ENCODE results near the gene PTPRS.
"Not testable (repeated sequence)": the region's sequence is repeated elsewhere in the genome, so short reads cannot be mapped to it uniquely, and the experiment has no call there.

The PTPRS gene

DNA sequence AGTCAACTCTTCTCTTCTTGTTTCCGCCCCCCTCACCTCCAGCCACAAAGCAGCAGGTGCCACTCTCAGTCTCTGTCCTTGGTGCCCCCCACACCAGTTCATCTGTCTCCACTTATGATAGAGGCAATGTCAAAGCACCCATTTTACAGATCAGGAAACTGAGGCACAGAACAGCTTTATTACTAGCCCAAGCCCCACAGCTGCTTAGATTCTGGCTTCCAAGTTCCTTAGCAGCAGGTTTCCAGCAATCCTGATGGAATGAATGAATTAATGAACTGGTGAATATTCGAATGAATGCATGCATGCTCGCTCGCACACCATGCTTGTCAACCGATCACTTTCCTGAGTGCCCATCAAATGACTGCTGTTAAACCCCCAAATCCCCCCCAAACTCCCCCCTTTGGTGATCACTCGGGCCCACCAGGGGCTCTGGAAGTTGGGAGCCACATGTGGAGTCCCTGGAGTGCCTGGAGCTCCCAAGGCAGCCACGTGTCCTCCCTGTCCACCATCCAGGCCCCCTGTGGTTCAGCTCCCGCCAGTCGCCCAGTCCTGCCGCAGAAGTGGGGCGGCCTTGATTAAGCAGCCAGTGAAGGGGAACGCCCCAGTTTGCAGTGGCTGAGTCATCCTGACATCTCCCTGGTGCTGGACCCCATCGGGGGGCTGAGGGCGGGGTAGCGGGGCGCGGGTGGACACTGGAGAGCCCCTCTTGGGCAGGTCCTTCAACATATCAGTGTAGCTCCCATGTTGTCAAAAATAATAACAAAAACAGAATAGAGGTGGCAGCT, 6.8 kb downstream of the PTPRS start:
- Mint-ChIP-seq H3K36me3 (ENCODE audit: low read depth) (no peaks in the 10 kb centered on the region), H3K4me1 (peaks cover 13% of the 10 kb centered on the region), H3K27me3 (peaks cover 53% of the 10 kb centered on the region), H3K27ac (no peak overlapping the region), H3K4me3 (no peak overlapping the region), H3K9me3 (no peaks in the 10 kb centered on the region)
- DNase-seq (no peak), ATAC-seq (no peak)

DNA sequence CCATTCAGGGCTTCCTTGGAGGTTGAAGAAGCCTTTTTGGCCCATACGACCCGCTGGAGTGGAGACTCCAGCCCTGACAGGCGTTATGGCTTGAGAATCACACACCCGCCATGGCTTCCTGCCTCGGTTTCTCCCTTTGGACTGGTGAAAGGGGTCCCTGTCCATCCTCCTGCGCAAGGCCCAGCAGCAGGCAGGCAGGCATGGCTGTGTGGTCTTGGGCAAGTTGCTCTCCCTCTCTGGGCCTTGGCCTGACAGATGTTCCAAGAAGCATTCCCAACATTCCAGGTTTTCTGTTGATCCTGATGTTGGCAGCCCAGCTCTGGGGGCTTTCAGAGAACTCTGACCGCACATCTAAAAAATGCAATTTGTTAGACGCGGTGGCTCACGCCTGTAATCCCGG, 8.1 kb downstream of the PTPRS start:
- peaks cover 13% of the 10 kb centered on the region for H3K4me1 Mint-ChIP-seq
- no peak for ATAC-seq
- DNase-seq: no peak
- H3K4me3 Mint-ChIP-seq: no peak overlapping the region
- no peaks in the 10 kb centered on the region for H3K9me3 Mint-ChIP-seq
- H3K36me3 Mint-ChIP-seq (ENCODE audit: low read depth): no peaks in the 10 kb centered on the region
- H3K27me3 Mint-ChIP-seq: peaks cover 43% of the 10 kb centered on the region
- H3K27ac Mint-ChIP-seq: no peak overlapping the region

DNA sequence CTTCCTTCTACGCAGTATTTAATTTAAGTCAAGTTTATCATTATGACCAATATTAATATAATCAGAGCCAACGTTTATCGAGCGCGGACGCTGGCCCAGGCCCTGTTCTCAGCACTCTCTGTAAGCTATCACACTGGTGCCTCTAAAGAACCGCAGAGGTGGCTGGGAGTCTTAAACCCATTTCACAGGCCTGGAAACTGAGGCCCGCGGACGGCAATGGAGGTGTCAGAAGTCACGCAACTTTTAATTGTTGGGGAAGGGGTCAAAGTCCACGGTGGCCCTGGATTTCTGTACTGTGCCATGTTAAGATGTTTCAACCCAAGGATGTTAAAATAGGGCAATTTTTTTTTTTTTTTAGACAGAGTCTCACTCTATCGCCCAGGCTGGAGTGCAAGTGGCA, 8.8 kb downstream of the PTPRS start:
- no peak for DNase-seq
- Mint-ChIP-seq H3K9me3 (no peaks in the 10 kb centered on the region), H3K27ac (no peak overlapping the region), H3K27me3 (peaks cover 42% of the 10 kb centered on the region), H3K4me3 (no peak overlapping the region), H3K36me3 (ENCODE audit: low read depth) (no peaks in the 10 kb centered on the region), H3K4me1 (peaks cover 13% of the 10 kb centered on the region)
- ATAC-seq: no peak

DNA sequence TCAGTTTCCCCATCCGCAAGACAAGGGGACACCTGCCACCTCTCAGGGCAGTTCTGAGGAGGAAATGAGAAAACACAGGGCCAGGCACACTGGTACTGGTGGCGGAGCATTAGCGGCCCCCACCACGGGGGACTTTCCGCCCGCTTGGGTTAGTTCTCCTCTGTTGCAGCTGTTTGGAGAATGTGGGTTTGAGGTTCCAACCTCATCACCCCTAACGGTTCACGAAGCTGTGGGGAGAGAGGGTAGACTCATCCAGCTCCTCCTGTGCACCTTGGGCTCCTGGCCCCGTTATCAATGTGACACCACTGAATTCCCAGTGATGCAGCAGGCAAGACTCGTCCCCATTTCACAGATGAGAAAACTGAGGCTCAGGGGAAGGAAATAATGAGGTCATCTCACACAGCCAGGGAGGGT, 10.3 kb downstream of the PTPRS start:
- H3K27ac Mint-ChIP-seq: no peak overlapping the region
- ATAC-seq: no peak
- H3K27me3 Mint-ChIP-seq: peaks cover 30% of the 10 kb centered on the region
- no peak overlapping the region for H3K4me3 Mint-ChIP-seq
- no peaks in the 10 kb centered on the region for H3K36me3 Mint-ChIP-seq (ENCODE audit: low read depth)
- no peak for DNase-seq
- H3K4me1 Mint-ChIP-seq: peaks cover 2% of the 10 kb centered on the region
- no peaks in the 10 kb centered on the region for H3K9me3 Mint-ChIP-seq

DNA sequence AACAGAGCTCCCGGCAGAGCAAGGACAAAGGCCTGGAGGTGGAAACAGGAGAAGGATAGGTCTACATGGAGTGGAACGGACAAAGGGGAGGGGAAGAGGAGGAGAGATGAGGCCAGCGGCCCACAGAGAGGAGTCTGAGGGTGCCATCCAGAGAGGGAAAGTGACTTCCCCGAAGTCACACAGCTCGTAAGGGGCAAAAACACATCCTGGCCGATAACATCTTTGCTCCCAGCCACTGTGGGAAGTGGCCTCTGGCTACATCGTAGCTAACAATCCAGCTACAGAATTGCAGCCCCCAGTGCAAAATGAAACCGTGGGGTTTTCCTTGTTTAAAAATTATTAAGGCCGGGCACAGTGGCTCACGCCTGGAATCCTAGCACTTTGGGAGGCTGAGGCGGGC, 11.5 kb downstream of the PTPRS start:
- ATAC-seq (no peak), DNase-seq (no peak)
- Mint-ChIP-seq H3K27me3 (peaks cover 19% of the 10 kb centered on the region), H3K4me1 (no peaks in the 10 kb centered on the region), H3K36me3 (ENCODE audit: low read depth) (no peaks in the 10 kb centered on the region), H3K4me3 (no peak overlapping the region), H3K27ac (no peak overlapping the region), H3K9me3 (no peaks in the 10 kb centered on the region)

DNA sequence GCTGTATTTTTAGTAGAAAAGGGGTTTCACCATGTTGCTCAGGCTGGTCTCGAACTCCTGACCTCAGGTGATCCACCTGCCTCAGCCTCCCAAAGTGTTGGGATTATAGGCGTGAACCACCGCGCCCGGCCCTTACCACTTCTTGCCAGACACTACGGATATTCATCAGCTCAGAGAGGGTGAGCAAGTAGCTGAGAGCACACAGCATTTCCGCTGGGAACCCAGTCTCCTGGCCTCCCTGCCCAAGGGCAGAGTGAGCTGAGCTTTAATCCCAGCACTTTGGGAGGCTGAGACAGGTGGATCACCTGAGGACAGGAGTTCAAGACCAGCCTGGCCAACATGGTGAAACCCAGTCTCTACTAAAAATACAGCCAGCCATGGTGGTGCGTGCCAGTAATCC, 12.2 kb downstream of the PTPRS start:
- not testable (repeated sequence) for H3K36me3 Mint-ChIP-seq (ENCODE audit: low read depth); H3K4me1 Mint-ChIP-seq; H3K9me3 Mint-ChIP-seq; ATAC-seq; H3K4me3 Mint-ChIP-seq; DNase-seq; H3K27ac Mint-ChIP-seq
- peaks cover 20% of the 10 kb centered on the region for H3K27me3 Mint-ChIP-seq

DNA sequence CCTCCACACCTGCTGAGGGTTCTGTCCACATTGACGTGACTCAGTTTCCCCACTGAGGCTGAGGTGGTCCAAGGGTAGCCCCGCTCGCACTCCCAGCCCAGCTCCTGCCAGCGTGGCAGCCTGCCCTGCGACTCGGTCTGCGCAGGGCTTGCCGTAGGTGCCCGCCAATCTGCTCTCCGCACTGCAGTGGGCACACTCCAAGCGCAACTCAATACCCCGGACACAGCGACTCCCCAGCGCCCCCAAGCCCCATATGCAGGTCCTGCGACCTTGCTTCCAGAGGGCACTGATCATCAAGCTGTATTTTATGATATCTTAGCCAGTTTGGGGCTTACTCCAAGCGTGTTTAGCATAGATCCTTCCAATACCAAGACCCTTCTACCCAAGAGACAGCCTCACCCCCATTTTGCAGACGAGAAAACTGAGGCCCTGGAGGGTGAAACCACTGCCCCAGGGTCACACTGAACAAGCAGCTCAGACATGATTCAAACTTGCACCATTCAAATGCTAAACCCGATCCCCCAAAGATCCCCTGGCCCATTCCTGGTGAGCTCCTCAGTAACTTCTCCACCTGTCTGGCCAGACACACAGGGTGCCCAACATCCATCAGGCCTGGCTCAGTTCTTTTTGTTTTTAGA, 13.5 kb downstream of the PTPRS start:
- H3K27ac Mint-ChIP-seq: no peak overlapping the region
- peaks cover 2% of the 10 kb centered on the region for H3K36me3 Mint-ChIP-seq (ENCODE audit: low read depth)
- H3K4me3 Mint-ChIP-seq: no peak overlapping the region
- H3K4me1 Mint-ChIP-seq: peaks cover 3% of the 10 kb centered on the region
- DNase-seq (no peak), ATAC-seq (no peak)
- no peaks in the 10 kb centered on the region for H3K9me3 Mint-ChIP-seq
- H3K27me3 Mint-ChIP-seq: peaks cover 26% of the 10 kb centered on the region

DNA sequence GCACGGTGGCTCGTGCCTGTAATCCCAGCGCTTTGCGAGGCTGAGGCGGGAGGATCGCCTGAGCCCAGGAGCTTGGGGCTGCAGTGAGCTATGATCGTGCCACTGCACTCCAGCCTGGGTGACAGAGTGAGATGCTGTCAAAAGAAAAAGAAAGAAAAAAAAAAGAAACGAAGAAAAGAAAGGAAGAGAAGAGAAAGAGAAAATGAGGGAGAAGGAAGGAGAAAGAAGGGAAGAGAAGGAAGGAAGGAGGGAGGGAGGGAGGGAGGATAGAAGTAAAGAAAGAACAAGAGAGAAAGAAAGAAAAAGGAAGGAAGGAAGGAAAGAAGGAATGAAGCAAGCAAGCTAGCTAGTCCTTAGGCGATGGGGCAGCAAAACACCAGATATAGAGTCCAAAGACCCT, 14.1 kb downstream of the PTPRS start:
- Mint-ChIP-seq H3K36me3 (ENCODE audit: low read depth) (peaks cover 2% of the 10 kb centered on the region), H3K27me3 (peaks cover 22% of the 10 kb centered on the region), H3K27ac (no peak overlapping the region), H3K4me3 (no peak overlapping the region), H3K9me3 (no peaks in the 10 kb centered on the region), H3K4me1 (peaks cover 7% of the 10 kb centered on the region)
- no peak for DNase-seq
- ATAC-seq: no peak

DNA sequence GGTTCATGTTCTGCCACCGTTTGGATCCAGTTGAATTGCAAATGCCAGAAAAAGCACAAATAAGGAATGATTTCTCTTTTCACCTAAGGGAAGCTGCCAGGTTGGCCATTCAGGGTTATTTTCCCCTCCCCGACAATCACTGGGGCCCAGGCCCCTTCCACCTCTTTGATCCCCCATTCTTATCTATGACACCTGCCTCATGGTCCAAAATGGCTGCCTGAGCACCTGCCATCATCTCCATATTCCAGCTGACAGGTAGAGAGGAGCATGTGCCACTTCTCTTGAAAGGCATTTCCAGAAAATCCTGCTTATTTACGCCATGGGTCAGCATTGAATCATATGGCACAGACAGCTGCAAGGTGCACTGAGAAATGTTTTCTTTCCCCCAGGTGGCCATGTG, 15.7 kb downstream of the PTPRS start:
- Mint-ChIP-seq H3K36me3 (ENCODE audit: low read depth) (peaks cover 2% of the 10 kb centered on the region), H3K27me3 (peaks cover 26% of the 10 kb centered on the region), H3K4me3 (no peak overlapping the region), H3K9me3 (no peaks in the 10 kb centered on the region), H3K4me1 (peaks cover 7% of the 10 kb centered on the region), H3K27ac (no peak overlapping the region)
- DNase-seq: no peak
- no peak for ATAC-seq

DNA sequence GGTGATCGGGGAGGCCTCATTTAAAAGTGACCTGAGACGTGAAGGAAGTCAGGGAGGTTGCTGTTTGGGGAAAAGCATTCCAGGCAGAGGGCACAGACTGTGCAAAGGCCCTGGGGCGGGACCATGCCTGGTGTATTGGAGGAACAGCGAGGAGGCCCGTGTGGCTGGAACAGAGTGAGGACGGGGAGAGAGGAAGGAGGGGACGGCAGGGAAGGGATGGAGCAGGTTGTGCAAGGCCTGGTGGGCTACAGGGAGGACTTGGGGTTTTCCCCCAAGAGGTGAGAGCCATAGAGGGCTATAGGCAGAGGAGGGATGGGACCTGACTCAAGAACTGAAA, 17.2 kb downstream of the PTPRS start:
- Mint-ChIP-seq H3K4me1 (peaks cover 7% of the 10 kb centered on the region), H3K9me3 (no peaks in the 10 kb centered on the region), H3K27me3 (peaks cover 24% of the 10 kb centered on the region), H3K36me3 (ENCODE audit: low read depth) (peaks cover 2% of the 10 kb centered on the region), H3K4me3 (no peak overlapping the region), H3K27ac (no peak overlapping the region)
- ATAC-seq (no peak), DNase-seq (no peak)

DNA sequence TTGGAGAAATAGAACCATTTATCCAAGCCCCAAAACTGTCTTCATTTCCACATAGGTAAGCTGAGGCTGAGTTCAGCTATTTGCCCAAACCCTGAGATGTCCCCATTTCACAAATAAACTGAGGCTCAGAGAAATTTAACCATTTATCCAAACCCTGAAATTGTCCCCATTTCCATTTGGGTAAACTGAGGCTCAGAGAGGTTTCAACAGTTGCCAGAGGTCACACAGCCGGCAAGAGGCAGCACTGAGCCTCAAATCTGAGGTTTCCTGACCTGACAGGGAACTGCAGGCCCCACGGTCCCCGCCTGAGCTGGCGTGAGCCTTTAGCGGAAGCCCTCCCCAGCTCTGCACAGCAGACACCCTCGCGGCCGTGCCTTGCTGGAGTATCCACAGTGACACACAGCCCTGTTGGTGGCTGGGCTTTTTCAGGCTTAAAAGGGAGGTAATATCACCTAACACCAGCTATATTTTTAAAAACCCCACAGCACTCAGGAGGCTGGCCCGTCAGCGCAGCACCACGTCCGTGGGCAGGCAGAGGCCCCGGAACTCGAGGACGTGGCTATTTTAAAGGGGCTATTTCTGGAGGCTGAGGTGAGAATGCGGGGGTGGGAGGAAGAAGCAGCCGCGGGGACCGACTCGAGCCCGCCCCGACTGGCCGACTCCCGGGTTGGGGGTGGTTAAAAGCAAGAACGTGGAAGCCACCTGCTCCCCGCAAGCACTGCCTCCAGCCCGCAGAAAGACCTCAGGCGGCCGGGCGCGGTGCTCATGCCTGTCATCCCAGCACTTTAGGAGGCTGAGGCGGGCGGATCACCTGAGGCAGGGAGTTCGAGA, 18.5 kb downstream of the PTPRS start:
- Mint-ChIP-seq H3K27me3 (peaks cover 20% of the 10 kb centered on the region), H3K9me3 (no peaks in the 10 kb centered on the region), H3K4me1 (peaks cover 7% of the 10 kb centered on the region), H3K4me3 (no peak overlapping the region), H3K36me3 (ENCODE audit: low read depth) (peaks cover 2% of the 10 kb centered on the region), H3K27ac (no peak overlapping the region)
- peak; percentile 50 for DNase-seq
- peak; percentile 81 for ATAC-seq

DNA sequence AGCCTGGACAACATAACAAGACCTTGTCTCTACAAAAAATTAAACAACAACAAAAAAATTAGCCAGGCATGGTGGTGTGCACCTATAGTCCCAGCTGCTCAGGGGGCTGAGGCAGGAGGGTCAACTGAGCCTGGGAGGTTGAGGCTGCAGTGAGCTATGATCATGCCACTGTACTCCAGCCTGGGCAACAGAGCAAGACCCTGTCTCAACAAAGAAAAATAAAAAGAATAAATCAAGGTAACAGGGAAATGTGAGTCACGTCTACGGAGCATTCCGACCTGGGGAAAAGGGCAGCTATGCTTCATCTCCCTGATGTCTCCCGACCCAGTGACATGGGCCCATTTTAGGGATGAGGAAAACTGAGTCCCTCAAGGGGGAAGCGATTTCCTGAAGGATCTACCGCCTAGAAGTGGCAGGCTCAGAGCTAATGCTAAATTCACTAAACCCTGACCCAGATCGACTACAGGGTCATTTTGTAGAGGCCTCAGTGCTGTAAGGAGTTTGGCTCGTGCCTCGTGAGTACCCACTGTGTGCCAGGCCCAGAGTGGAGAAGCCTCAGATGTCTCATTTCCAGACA, 19.5 kb downstream of the PTPRS start:
- no peak overlapping the region for H3K4me3 Mint-ChIP-seq

DNA sequence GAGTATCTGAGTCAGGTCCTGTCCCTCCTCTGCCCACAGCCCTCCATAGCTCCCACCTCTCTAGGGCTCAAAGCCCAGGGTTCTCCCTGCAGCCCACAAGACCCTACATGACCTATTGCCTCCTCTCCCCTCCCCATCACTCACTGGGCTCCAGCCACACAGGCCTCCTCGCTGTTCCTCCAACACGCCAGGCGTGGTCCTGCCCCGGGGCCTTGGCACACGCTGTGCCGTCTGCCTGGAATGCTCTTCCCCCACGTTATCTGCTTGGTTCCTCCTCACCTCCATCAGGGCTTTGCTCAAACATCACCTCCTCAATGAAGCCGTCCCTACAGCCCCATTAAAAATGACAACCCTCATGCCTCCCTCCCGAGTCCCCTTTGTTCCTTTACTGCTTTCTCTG, 21.1 kb downstream of the PTPRS start:
- no peak overlapping the region for H3K4me3 Mint-ChIP-seq
- H3K36me3 Mint-ChIP-seq (ENCODE audit: low read depth): peaks cover 2% of the 10 kb centered on the region
- no peak overlapping the region for H3K27ac Mint-ChIP-seq
- DNase-seq (no peak), ATAC-seq (no peak)
- H3K9me3 Mint-ChIP-seq: no peaks in the 10 kb centered on the region
- H3K27me3 Mint-ChIP-seq: peaks cover 21% of the 10 kb centered on the region
- H3K4me1 Mint-ChIP-seq: peaks cover 7% of the 10 kb centered on the region

More for the DNA sequence above, 19.5 kb downstream of the PTPRS start:
- Mint-ChIP-seq H3K9me3 (no peaks in the 10 kb centered on the region), H3K36me3 (ENCODE audit: low read depth) (peaks cover 2% of the 10 kb centered on the region), H3K4me1 (peaks cover 7% of the 10 kb centered on the region), H3K27ac (no peak overlapping the region), H3K27me3 (peaks cover 19% of the 10 kb centered on the region)
- ATAC-seq (no peak), DNase-seq (no peak)

DNA sequence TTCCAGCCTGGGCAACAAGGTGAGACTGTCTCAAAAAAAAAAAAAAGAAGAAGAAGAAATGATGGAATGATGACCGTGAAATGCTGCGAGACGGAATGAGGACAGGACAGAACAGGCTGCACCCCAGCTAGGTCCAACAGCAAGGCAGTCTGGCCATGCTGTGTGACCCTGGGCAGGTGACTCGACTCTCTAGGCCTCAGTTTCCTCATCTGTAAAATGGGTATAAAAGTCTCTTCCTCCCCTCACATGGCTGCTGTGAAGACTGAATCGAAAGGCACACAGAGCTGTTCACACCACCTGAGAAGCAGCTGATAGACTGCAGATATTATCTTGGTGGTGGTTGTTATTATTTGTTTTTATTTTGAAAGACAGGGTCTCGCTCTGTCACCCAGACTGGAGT, 22.3 kb downstream of the PTPRS start:
- Mint-ChIP-seq H3K36me3 (ENCODE audit: low read depth) (no peaks in the 10 kb centered on the region), H3K9me3 (no peaks in the 10 kb centered on the region), H3K4me1 (peaks cover 7% of the 10 kb centered on the region), H3K27me3 (peaks cover 17% of the 10 kb centered on the region), H3K27ac (no peak overlapping the region), H3K4me3 (no peak overlapping the region)
- no peak for DNase-seq
- ATAC-seq: no peak

DNA sequence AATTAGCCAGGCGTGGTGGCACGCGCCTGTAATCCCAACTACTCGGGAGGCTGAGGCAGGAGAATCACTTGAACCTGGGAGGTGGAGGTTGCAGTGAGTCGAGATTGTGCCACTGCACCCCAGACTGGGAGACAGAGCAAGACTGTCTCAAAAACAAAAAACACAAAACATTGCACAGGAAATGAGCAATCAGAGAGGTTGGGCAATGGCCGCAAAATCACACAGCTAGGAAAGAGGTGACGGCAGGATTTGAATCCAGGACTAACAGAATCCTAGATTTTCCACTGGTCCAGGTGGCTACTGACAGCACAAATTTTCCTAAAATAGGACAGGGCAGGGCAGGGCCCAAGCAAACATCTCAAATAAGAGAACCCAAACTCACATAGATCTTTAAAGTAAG, 23.3 kb downstream of the PTPRS start:
- no peak for ATAC-seq
- Mint-ChIP-seq H3K9me3 (no peaks in the 10 kb centered on the region), H3K27ac (no peak overlapping the region), H3K4me3 (no peak overlapping the region), H3K36me3 (ENCODE audit: low read depth) (no peaks in the 10 kb centered on the region), H3K4me1 (peaks cover 5% of the 10 kb centered on the region), H3K27me3 (peaks cover 12% of the 10 kb centered on the region)
- DNase-seq: no peak
